T1000 (cell line): Measurements from ENCODE around the gene SORBS2.
"Not testable (repeated sequence)": the region's sequence is repeated elsewhere in the genome, so short reads cannot be mapped to it uniquely, and the experiment has no call there.

ENCODE experiments used
- DNase-seq: peaks from one replicate; lab custom pipeline; 2025; ENCODE audit warnings: mixed read lengths; lab: John Stamatoyannopoulos, UW

Gene SORBS2

DNA sequence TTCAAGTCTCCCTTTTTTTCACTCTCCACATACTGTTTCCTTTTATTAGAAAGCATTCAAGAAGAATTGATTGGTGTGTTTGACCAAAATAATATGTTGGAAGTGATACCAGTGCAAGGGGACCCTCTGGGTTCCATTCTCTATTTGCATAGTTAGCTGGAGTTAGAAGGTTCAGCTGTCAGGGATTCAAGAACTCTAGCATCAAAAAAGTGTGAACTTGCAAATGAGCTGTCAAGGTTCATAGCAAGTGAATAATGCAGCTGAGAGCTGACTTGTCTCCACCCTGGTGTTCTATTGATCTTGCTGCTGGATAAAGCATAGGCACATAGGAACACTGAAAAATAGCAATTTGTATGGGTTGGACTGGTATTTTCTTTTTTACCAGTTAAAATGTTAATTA lies 73.2 kb downstream of the SORBS2 start:
- DNase-seq, result no peak

DNA sequence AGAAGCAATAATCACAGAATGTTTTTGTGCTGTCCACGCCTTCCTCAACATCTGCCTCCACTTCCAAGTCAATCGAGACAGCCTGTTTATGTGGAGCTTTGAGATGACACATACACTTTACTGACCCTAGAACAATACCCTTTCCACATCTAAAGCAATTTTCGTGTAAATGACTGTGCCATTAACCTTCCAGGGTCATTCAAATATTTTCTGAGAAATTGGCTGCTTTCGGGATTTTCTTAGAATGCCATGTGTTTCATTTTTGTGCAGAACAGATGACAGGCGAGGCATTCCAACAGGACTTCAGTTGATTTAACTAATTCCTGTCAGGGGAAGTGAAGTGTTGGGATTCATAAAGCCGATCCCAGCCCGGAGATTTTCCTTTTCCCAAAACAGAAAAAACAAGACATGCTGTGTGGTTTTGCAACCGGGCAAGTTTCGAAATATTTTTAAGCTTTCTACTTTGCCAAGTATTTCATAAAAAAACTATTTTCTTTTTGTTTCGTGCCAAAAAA lies 73.9 kb downstream of the SORBS2 start:
- no peak for DNase-seq

DNA sequence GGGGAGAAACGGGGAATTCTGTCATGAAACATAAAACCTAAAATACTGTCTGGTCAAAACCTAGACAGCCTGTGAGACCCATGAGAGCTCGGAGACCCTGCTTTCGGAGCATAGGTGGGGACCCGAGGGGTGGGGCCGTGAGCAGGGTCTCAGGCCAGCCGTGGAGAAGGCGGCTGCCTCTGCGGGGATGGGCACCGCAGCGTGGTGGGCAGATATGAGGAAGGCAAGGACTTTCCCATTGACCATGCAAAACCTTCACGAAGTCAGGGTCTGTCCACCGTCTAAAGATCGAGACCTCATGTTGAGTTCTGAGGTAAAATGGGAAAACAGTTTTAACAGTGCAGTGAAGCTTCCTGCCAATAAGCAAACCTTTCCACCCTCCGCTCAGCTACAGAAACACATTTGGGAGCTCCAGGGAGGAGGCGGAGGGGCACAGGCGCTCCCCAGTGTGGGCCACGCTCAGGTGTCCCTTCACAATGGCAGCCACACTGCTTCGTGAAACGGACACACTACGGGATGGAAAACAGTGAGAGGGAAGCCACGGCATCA lies 74.4 kb downstream of the SORBS2 start:
- no peak for DNase-seq

DNA sequence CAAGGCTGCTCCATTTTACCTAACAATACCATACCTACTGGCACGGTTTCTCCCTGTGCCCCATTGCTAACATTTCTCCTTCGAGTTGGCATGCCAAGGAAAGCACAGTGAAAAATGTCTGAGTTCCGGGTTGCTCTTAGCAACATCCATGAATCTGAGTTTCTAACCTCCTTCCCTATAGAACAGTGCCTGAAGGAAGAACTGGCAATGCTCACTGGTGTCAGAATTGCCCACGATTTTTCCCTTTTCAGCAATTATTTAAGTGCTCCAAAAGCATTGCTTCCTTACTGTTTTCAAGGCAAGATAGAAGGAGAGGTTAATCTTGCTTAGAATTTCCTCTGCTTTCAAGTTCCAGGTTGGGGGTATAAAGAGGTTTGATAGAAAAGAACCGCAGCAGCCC lies 75.1 kb downstream of the SORBS2 start:
- DNase-seq, result no peak

DNA sequence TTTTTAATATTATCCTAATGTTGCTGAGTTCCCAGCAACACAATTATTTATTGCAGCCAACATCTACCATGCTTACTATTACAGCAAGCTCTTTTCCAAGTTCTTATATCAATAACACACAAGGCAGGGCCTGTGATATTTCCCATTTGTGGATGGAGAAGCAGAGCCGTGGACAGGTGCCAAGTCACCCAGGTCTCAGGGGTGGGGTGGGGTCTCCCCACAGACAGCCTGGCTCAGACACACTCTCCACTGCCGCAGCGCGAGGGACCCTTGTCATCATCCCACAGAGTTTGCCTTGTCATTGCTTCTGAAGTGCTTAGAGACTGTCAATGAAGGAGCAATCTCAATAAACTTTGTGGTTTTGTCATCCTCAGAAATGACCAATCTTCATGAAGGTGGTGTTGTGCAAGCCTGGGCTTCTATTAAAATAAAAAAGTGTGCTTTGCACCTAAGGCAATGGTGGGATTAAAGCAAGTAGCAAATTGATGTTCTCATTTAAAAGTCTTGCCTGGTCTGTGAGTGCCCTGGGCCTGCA lies 76.1 kb downstream of the SORBS2 start:
- DNase-seq, result no peak

DNA sequence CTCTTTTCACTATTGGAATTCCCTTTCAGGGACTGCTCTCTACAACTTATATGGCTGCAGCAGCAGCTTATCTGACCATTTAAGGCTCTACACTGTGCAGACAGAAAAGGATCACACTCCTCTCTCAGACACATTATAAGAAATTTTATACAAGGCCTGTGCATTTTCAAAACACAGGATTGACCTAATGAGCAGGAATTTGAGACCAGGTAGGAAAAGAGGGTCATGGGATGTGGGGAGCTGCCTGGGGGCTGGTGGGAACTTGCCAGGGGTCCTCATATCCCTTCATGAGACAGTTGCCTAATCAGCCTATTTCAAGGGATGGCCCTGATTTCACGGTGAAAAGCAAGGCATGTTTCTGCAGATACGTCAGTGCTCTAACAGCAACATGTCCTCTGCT lies 77.1 kb downstream of the SORBS2 start:
- DNase-seq, result no peak

DNA sequence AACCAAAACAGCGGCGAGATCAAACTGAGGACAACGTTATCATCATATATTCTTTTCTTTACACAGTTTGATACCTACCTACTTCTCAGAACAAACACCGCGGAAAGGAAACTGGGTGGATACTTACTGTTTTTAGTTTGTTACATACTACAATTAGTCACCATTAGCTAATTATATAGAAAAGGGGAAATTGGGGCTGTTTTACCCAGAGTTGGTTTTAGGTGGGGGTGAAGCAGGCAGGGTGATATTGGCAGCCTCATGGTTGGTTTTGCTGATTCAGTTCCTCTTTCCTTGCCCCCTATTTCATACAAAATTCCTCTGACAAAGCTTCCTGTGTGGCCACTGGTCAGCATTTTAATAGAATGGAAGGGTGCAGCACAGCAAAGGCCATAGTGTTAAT lies 77.8 kb downstream of the SORBS2 start:
- no peak for DNase-seq

DNA sequence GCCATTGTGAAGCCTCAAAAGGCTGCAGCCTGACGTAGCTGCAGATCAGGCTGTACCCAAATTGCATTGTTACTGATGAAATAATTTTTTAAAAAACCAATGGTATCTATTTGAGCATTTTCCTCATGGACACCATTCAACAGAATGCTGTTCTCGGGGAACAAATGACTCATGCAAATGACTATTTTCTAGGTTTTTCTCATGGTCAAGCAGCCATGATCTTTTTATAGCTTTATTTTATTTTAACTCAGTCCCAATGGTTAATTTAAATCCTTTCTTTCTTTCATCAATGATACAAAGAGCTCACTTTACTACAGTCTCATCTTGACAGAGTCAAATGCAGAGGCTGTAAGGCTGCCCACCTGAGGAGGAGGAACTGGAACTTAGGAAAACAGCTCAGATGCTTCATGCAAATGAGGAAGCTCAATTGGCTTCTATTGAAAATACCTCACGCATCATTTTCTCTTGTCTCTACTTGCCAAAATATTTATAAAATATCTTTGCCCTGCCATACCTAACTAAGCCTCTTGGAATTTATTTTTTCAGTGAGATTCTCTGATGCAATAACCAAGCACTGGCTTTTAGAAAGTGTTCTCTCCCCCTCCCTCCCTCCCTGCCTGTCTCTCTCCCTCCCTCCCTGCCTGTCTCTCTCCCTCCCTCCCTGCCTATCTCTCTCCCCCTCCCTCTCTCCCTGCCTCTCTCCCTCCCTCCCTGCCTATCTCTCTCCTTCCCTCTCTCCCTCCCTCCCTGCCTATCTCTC lies 81.0 kb downstream of the SORBS2 start:
- DNase-seq, result no peak

DNA sequence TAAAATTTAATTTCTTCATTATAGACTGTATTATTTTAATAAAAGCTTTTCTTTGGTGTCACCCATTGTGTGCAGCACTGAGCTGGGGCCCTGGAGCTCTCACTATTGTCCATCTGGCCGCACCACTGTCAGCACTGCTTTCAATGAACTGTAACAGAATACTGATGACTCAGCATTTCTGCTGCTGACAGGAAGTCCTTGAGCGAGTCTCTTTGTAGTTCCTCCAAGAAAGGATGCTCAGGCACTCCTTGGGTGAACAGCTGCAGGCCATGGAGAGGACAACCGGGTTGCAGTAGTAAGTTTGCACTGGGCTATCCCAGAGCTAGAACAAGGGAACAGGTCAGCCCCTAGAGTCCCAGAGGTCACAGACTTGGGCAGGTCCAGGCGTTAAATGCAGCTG lies 81.6 kb downstream of the SORBS2 start:
- DNase-seq, result no peak

DNA sequence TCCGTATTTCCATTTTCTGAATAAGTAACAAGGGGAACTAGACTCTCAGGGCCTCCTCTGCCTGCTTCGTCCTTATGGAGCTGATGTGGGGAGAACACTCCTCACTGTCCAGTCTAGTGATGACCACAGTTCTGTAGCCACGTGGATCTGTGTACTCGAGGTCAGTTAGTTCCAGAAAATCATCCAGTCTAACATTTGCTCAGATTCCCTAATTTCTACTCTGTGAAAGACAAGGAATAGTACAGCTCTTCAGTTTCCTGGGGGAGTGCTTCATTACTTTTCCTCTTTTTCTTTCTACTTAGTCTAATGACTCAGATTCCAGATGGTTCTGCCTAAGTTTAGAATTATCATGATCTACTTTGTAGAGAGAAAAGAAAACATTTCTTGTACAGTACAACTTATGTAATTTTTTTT lies 82.6 kb downstream of the SORBS2 start:
- no peak for DNase-seq

DNA sequence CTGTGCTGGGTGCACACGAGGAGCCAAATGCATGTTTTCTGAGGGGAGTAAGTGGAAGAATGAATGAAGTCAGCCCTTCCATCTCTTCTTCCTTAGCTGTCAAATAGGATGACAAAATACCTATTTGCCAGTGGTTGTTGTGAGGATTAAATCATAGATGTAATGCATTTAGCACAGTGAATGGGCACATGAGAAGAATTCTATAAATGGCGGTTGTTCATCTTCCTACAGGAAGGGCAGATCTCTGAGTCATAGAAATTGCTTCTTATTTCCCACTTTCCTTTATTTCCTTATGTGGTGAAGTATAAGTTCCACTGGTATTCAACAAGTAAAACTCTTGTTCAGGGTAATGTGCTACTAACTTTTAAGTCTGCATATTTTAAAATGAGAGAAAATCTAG lies 83.1 kb downstream of the SORBS2 start:
- DNase-seq, result no peak

DNA sequence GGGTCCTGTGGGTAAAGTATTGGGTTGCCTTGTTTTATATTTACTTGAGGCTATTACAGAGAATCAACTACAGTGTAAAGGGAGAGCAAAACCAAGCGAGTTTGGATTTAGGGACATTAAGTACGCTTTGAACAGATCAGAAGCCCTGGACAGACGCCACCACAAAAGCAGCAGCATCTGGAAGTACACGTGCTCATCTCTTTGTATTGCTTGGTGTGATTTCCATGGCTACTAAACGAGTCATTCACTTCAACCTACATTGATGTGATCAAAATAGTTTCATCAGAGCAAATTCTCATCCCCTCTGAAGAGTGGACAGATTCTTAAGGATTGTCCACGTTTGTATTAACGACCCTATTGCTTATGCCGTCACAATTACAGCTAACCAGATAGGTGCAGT lies 85.1 kb downstream of the SORBS2 start:
- DNase-seq, result no peak

DNA sequence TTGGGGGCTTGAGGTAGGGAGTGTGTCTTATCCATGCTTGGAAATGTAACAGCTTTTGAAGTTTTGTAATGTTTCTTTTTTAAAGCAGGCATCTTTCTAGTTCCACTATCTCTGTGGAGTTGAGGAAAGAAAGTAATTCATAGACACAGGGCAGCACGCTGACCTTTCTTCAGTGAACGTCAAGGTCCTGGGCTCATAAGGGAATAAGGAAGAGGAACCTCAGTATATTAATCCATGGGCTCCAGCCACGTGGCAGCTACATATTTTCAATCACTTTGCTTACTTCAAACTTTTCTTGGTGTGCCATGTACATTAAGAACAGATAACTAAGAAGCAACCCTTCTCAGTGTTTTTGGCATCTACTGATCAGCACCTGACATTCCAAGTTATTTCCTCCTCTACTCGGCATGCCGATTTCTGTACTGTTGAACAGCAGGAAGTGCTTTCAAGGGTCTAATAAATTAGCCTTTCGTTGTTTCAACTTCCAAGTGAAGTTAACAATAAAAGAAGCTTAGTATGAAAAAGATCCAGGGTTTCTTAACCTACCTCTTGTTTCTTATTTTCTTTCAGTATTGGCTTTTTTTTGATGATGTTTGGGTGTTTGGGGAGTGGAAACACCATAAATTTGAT lies 88.2 kb downstream of the SORBS2 start:
- DNase-seq, result no peak

DNA sequence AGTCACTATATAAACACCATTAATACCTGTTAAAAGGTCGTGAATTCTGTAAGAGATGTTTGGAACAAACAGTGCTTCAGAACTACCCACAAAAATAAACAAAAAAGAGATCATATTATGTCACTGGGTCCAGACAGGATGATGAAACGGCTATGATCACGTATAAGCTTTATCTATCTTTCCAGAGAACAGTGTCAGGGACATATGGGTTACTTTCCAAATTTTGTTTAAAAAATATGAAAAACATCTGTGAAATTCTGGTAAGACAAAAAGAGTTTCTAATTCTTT lies 90.0 kb downstream of the SORBS2 start:
- DNase-seq, result no peak

DNA sequence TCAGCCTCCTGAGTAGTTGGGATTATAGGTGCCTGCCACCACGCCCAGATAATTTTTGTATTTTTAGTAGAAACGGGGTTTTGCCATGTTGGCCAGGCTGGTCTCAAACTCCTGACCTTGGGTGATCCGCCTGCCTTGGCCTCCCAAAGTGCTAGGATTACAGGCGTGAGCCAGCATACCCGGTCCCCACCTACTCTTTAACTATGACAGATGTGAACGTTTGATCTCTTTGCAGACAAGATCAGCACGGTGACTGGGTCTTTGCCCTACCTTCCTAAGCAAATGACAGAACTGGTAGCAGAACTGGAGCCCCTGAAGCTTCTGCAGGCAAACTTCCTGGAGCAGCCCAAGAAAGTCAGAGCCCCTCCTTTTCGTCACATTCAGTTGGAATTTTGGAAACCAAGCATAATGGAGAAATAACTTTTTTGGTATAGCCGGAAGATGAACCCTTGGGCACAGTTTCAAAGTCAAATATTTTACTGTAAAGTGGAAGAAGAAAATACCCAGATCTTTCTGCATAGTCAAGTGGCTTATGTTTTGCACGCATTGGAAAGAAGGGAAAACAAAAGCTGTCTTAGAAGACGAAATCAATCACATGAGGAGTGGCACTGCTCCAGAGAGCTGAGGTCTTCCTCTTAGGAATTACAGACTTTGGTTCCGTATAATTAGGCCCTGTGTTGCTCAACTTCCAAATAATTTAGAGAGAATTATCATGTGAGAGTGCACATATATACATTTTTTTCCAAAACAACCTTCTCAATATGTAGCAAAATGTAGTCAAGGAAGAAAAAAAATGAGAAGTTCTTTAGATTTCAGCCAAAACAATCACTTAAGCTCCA lies 90.6 kb downstream of the SORBS2 start:
- DNase-seq, result no peak

DNA sequence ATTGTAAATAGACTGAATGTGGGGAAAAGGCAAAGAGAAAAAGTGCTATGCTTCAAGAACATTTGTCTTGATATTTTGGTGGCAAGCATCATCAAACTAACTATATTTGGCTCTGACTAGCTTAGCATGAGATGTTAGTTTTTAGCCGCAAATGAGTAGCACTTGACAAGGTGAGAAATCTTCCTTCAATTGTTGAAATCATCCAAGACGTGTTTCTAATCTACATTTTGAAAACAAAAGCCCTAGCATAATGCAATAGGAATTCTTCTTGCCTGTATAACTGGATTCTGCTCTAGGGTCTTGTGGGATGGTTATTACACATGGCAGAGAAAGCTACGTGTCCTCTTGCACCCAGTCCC lies 92.5 kb downstream of the SORBS2 start:
- no peak for DNase-seq

DNA sequence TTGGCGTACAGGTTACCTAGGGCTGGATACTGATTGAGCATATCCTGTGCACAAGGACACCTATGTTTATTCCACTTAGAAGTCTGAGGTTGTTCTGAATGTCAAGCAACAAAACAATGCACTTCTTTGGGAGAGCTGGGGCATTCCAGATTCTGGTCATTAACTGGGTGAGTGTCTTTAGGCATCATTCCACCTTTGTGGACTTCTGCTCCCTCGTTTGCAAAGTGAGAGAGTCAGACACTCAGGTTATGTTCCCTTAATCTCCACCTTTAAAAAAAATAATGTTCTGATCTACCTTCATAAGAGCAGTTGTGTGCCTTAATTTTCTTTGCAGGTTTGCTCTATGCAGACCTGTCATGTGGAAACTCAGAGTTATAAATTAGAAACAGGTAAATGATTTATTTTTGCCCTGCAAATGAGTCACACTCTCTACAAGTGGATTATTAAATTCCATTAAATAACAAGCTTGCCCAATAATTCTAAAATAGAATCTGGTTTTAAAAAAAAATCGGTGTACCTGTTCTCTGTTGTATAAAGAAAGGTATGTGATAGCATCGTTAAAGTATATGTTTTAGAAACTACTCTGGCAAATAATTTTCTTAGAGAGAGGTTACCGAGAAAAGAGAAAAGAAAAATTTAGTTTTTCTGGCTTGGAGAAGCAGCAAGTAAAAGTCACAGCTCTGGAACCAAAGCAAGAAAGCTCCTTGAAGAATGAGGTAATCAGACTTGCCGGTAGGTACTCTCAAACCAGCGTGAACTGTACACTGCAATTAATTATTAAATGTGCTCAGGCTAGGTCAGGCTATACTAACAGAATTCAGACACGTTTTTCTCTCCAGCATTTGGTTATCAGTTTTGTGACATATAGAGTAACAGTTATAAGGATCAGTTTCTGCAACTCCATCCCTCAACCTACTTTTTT lies 93.2 kb downstream of the SORBS2 start:
- DNase-seq, result no peak

DNA sequence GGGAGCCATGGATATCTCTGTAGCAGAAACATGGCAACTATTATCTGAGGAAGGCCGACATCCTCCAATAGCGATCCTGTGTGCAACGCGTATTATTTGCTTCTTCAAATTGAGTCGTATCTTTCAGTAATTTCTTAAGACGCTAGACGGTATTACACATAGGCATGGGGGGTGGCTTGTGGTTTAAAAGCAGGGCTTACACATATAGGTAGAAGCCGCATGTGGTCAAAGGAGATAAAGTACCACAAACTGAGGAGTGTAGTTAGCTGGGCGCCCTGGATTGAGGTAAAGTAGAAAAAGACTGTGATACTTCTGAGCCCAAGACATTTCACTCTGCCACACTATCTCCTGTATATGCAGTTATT lies 94.6 kb downstream of the SORBS2 start:
- no peak for DNase-seq

DNA sequence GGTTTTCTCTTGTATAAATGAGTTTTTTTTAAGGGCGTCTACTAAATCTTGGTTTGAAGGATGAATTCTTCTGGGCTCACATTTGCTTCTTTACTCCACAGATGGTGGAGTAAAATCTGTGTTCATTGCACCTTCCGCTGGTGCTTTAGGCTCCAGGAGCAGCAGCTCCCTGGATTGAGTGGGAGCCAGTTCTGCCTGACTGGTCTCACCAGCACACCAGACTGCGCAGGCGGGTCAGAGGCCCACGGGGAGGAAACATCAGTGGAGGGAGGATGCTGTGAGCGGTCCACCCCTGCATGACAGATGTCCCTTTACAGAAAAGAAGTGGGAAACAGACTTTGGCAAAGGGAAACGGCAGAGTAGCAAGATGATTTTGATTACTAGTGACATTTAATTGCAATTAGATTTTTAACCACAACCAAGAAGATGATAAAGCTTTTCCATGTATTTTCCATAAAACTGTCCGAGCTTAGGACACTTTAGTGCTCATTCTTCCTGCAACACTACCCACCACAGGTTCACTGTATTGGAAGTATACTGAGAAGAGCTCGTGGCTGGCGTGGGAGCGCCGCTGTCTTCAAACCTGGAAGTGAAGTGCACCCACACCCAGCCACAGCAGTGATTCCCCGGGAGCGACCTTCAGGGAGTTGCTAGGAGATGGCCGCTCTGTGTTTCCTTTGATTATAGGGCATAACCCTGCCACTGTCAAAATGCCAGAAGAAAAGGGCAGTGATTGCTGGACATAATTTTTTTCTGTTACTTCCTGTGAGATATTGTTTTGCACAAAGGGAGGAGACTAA lies 95.2 kb downstream of the SORBS2 start:
- DNase-seq, result no peak

DNA sequence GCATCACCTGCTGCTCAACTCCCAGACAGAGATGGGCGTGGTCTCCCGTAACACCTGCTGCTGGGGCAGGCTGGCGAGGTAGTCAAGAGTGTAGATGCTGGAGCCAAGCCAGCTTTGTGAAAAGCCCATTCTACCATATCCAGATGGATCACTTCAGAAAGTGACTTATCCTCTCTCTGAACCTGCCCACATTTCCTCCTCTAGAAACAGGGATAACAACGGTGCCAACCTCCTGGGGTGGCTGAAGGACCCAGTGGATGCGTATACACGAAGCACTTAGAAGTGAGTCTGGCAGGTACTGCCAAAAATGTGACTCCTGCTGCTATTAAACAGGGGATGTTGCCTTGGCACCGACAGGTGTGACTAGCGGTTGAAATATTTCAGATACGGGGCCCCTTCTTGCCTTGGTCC lies 95.8 kb downstream of the SORBS2 start:
- no peak for DNase-seq

DNA sequence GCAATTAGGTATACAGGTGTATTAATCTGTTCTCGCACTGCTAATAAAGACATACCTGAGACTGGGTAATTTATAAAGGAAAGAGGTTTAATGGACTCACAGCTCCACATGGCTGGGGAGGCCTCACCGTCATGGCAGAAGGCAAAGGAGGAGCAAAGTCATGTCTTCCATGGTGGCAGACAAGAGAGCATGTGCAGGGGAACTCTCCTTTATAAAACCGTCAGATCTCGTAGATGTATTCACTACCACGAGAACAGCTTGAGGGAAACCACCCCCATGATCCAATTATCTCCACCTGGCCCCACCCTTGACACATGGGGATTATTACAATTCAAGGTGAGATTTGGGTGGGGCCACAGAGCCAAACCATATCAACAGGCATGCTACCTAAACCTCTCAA lies 97.5 kb downstream of the SORBS2 start:
- not testable (repeated sequence) for DNase-seq
